ENCODE measurements around the gene PARN. TPM values are rescaled to one million over a fixed set of nuclear protein-coding genes. Genes with fewer than 3 reads are reported as not detected.
A peak's percentile ranks its signal among the peaks of the same experiment; 100 is the strongest.

Gene PARN
- total RNA-seq, 1 experiment from 2014 or later: 30.7 TPM

DNA sequence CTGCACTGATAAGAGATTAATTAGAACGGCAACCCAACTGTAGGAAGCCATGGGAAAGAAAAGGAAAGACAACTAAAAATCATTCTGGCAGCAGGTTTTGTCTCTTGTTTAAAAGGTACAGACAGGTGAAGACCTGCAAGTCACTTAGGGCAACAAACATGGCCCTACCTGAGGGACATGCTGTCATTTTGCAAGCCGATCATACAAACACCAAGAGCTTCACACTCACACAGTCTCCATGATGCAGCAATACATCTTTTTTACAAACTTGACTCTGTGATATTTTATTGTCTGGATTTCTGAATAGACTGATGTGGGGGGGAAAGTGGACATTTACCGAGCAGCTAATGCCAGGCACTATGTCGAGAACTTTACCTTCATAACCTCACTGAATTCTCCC is 101.8 kb downstream of the PARN start:
- Mint-ChIP-seq H3K36me3 (ENCODE audit: insufficient read depth, unreplicated experiment) (no peaks in the 10 kb centered on the region), H3K9me3 (ENCODE audit: unreplicated experiment) (peaks cover 2% of the 10 kb centered on the region), H3K4me1 (ENCODE audit: low read depth, unreplicated experiment) (peaks cover 6% of the 10 kb centered on the region), H3K4me3 (ENCODE audit: unreplicated experiment) (no peak overlapping the region), H3K27me3 (ENCODE audit: insufficient read depth, unreplicated experiment) (no peaks in the 10 kb centered on the region), H3K27ac (ENCODE audit: unreplicated experiment) (no peak overlapping the region)
- Histone ChIP-seq H3K27me3 (replicated peaks; ENCODE audit: control insufficient read depth, insufficient read depth, low read length) (no peaks in the 10 kb centered on the region), H3K9me3 (no peaks in the 10 kb centered on the region), H3K4me3 (ENCODE audit: low read depth, low read length) (no peak overlapping the region), H3K36me3 (ENCODE audit: control insufficient read depth, insufficient read depth, low read length) (no peaks in the 10 kb centered on the region), H3K4me1 (no peaks in the 10 kb centered on the region)
- DNase-seq: no peak
- BruUV-seq (replicated peaks): no TSS peak
- TF ChIP-seq, protein P1, sequence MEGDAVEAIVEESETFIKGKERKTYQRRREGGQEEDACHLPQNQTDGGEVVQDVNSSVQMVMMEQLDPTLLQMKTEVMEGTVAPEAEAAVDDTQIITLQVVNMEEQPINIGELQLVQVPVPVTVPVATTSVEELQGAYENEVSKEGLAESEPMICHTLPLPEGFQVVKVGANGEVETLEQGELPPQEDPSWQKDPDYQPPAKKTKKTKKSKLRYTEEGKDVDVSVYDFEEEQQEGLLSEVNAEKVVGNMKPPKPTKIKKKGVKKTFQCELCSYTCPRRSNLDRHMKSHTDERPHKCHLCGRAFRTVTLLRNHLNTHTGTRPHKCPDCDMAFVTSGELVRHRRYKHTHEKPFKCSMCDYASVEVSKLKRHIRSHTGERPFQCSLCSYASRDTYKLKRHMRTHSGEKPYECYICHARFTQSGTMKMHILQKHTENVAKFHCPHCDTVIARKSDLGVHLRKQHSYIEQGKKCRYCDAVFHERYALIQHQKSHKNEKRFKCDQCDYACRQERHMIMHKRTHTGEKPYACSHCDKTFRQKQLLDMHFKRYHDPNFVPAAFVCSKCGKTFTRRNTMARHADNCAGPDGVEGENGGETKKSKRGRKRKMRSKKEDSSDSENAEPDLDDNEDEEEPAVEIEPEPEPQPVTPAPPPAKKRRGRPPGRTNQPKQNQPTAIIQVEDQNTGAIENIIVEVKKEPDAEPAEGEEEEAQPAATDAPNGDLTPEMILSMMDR (IDR thresholded peaks at IDR 0.05; ENCODE audit: insufficient read depth in 1 of 2, low read depth in 1 of 2, low read length in 1 of 2, severe bottlenecking in 1 of 2, unreplicated experiment in 1 of 2): no peak
- ChIA-PET POLR2A (no interaction called here), CTCF (no interaction called here)
- intact Hi-C loops (cut with micrococcal nuclease; ENCODE audit: unreplicated experiment): loop anchor here (10.0 kb wide), 1 partner anchor 64 kb away; no protein-coding TSS in a partner anchor

DNA sequence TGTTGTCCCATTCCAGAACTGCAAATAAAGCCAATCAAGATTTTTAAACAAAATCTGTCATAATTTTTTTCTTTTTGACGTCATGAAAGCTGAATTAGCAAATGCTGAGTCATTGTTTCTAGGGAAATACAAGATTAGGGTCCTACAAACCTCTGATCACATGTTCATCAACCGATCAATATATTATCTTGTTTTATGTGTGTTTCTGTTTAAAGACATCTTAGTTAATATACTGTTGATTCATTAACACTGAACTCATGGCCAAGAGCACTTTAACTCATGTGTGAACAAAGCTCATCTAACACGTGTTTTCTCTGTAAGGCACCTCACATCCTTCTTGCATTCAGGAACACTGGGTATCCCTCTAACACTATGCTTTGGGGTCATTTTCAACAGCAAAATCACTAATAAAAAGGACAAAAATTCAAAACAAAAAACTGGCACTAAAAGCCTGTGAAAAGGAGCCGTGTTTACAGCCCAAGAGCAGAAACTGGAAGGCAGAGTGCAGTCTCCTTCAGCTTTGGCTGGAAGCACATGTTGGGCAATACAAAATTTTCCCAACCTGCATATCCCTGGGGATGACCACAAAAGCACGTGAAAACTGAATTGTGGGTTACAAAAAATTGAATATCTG is 102.5 kb downstream of the PARN start:
- H3K4me3 ChIP-seq (ENCODE audit: low read depth, low read length): no peak overlapping the region
- no peak for DNase-seq
- intact Hi-C loops (cut with micrococcal nuclease; ENCODE audit: unreplicated experiment): loop anchor here (10.0 kb wide), 1 partner anchor 63 kb away; no protein-coding TSS in a partner anchor
- no peaks in the 10 kb centered on the region for H3K36me3 ChIP-seq (ENCODE audit: control insufficient read depth, insufficient read depth, low read length)
- peak overlapping the region; percentile 35 for H3K27ac Mint-ChIP-seq (ENCODE audit: unreplicated experiment)
- H3K9me3 ChIP-seq: no peaks in the 10 kb centered on the region
- POLR2A ChIA-PET: no interaction called here
- TF ChIP-seq, protein P1 (IDR thresholded peaks at IDR 0.05; ENCODE audit: insufficient read depth in 1 of 2, low read depth in 1 of 2, low read length in 1 of 2, severe bottlenecking in 1 of 2, unreplicated experiment in 1 of 2): no peak
- no peaks in the 10 kb centered on the region for H3K36me3 Mint-ChIP-seq (ENCODE audit: insufficient read depth, unreplicated experiment)
- CTCF ChIA-PET: interaction anchor here (0.5 kb wide), 1 partner anchor 148 kb away, joined by 6 read pairs; no protein-coding TSS in a partner anchor
- no peaks in the 10 kb centered on the region for H3K4me1 ChIP-seq
- no peaks in the 10 kb centered on the region for H3K27me3 Mint-ChIP-seq (ENCODE audit: insufficient read depth, unreplicated experiment)
- peaks cover 6% of the 10 kb centered on the region for H3K4me1 Mint-ChIP-seq (ENCODE audit: low read depth, unreplicated experiment)
- H3K9me3 Mint-ChIP-seq (ENCODE audit: unreplicated experiment): no peaks in the 10 kb centered on the region
- no TSS peak for BruUV-seq (replicated peaks)
- H3K4me3 Mint-ChIP-seq (ENCODE audit: unreplicated experiment): no peak overlapping the region
- H3K27me3 ChIP-seq (replicated peaks; ENCODE audit: control insufficient read depth, insufficient read depth, low read length): no peaks in the 10 kb centered on the region

DNA sequence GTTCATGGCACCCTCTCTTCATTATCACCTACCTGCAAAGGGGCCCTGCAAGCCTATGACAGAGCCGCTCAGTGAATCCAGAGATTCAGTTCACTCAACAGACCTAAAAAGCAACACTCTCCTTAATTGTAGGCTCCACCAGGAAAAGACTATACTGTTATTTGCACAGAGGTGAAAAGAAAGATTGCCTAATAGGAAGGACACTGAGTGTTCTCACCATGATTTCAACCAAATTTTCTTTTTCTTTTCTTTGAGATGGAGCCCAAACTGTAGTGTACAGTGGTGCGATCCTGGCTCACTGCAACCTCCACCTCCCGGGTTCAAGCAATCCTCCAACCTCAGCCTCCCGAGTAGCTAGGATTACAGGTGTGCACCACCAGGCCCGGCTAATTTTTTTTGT is 104.5 kb downstream of the PARN start:
- H3K4me3 ChIP-seq (ENCODE audit: low read depth, low read length): no peak overlapping the region
- Mint-ChIP-seq H3K9me3 (ENCODE audit: unreplicated experiment) (no peaks in the 10 kb centered on the region), H3K4me1 (ENCODE audit: low read depth, unreplicated experiment) (peaks cover 6% of the 10 kb centered on the region), H3K4me3 (ENCODE audit: unreplicated experiment) (no peak overlapping the region), H3K36me3 (ENCODE audit: insufficient read depth, unreplicated experiment) (no peaks in the 10 kb centered on the region), H3K27me3 (ENCODE audit: insufficient read depth, unreplicated experiment) (no peaks in the 10 kb centered on the region), H3K27ac (ENCODE audit: unreplicated experiment) (no peak overlapping the region)
- CTCF ChIA-PET: no interaction called here
- H3K27me3 ChIP-seq (replicated peaks; ENCODE audit: control insufficient read depth, insufficient read depth, low read length): no peaks in the 10 kb centered on the region
- no peak for DNase-seq
- TF ChIP-seq, protein P1 (IDR thresholded peaks at IDR 0.05; ENCODE audit: insufficient read depth in 1 of 2, low read depth in 1 of 2, low read length in 1 of 2, severe bottlenecking in 1 of 2, unreplicated experiment in 1 of 2): no peak
- no TSS peak for BruUV-seq (replicated peaks)
- no peaks in the 10 kb centered on the region for H3K4me1 ChIP-seq
- H3K36me3 ChIP-seq (ENCODE audit: control insufficient read depth, insufficient read depth, low read length): no peaks in the 10 kb centered on the region
- intact Hi-C loops (cut with micrococcal nuclease; ENCODE audit: unreplicated experiment): loop anchor here (10.0 kb wide), 1 partner anchor 61 kb away; no protein-coding TSS in a partner anchor
- no peaks in the 10 kb centered on the region for H3K9me3 ChIP-seq
- POLR2A ChIA-PET: no interaction called here

Measured in Caco-2 (cell line).